Panc1 (cell line): ENCODE results near the gene STRADA.

Source experiments
- TCF7L2 ChIP-seq: IDR thresholded peaks from 2 replicates; pipeline ENCODE4 v1.6.1; 2011; ENCODE audit warnings: mild to moderate bottlenecking, low read depth, low read length, inconsistent platforms
- TF ChIP-seq, protein P1 (sequence below): fragments of 450-650 bp; IDR thresholded peaks from 2 replicates; pipeline ENCODE4 v1.5.1; 2017; ENCODE audit warnings: mild to moderate bottlenecking
- TF ChIP-seq, protein P2 (sequence below), 2 experiments: IDR thresholded peaks; 2 replicates each; pipeline ENCODE4 v1.6.1; 2011 to 2012; ENCODE audit warnings: low read depth in 2 of 2, control low read depth in 1 of 2, low read length in 1 of 2, mild to moderate bottlenecking in 1 of 2, moderate library complexity in 1 of 2; ENCODE audit not compliant: insufficient read depth in 1 of 2

DNA sequence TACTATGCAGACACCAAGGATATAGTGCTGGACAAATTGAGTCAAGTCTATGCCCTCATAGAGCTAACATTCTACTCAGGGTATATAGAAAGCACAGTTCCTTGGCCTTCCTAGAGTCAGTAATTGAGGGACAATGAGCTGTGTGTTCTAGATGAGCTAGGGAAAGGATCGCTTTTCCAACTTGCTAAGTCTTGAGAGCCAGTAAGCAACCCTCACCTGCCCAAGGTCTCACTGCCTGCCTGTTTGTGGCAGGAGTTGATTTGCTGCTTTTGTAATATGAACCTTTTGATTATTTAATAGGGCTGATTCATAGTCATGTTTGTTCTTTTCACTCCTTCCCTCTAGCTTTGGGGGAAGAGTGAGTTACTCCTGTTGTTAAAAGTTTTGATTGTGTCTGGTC, 38.9 kb upstream of the STRADA start:
- TF ChIP-seq, protein P1, sequence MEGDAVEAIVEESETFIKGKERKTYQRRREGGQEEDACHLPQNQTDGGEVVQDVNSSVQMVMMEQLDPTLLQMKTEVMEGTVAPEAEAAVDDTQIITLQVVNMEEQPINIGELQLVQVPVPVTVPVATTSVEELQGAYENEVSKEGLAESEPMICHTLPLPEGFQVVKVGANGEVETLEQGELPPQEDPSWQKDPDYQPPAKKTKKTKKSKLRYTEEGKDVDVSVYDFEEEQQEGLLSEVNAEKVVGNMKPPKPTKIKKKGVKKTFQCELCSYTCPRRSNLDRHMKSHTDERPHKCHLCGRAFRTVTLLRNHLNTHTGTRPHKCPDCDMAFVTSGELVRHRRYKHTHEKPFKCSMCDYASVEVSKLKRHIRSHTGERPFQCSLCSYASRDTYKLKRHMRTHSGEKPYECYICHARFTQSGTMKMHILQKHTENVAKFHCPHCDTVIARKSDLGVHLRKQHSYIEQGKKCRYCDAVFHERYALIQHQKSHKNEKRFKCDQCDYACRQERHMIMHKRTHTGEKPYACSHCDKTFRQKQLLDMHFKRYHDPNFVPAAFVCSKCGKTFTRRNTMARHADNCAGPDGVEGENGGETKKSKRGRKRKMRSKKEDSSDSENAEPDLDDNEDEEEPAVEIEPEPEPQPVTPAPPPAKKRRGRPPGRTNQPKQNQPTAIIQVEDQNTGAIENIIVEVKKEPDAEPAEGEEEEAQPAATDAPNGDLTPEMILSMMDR: no peak
- TF ChIP-seq TCF7L2: no peak
- TF ChIP-seq, protein P2, sequence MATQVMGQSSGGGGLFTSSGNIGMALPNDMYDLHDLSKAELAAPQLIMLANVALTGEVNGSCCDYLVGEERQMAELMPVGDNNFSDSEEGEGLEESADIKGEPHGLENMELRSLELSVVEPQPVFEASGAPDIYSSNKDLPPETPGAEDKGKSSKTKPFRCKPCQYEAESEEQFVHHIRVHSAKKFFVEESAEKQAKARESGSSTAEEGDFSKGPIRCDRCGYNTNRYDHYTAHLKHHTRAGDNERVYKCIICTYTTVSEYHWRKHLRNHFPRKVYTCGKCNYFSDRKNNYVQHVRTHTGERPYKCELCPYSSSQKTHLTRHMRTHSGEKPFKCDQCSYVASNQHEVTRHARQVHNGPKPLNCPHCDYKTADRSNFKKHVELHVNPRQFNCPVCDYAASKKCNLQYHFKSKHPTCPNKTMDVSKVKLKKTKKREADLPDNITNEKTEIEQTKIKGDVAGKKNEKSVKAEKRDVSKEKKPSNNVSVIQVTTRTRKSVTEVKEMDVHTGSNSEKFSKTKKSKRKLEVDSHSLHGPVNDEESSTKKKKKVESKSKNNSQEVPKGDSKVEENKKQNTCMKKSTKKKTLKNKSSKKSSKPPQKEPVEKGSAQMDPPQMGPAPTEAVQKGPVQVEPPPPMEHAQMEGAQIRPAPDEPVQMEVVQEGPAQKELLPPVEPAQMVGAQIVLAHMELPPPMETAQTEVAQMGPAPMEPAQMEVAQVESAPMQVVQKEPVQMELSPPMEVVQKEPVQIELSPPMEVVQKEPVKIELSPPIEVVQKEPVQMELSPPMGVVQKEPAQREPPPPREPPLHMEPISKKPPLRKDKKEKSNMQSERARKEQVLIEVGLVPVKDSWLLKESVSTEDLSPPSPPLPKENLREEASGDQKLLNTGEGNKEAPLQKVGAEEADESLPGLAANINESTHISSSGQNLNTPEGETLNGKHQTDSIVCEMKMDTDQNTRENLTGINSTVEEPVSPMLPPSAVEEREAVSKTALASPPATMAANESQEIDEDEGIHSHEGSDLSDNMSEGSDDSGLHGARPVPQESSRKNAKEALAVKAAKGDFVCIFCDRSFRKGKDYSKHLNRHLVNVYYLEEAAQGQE (IDR thresholded peaks at IDR 0.05; ENCODE audit: insufficient read depth in 1 of 2, low read depth in 2 of 2, low read length in 1 of 2): no peak
